Dedifferentiated amniotic fluid mesenchymal stem cell (primary cell): Measurements from ENCODE around the gene CCND2.

Experiments
- DNase-seq: peaks from one replicate; pipeline ENCODE4 v3.0.0-alpha.2; 2016; ENCODE audit errors: extremely low spot score

The CCND2 gene

GRCh38 chr12:4256043-4256826 is 17.3 kb upstream of the CCND2 start:
- no peak for DNase-seq

- DNase-seq, result no peak
These were observed 16.1 kb upstream of the CCND2 start for GRCh38 chr12:4257442-4257841.

- no peak for DNase-seq
These were observed 14.5 kb upstream of the CCND2 start for GRCh38 chr12:4259099-4259498.

- DNase-seq, result no peak
These were observed 11.9 kb upstream of the CCND2 start for GRCh38 chr12:4261655-4262054.

DNA sequence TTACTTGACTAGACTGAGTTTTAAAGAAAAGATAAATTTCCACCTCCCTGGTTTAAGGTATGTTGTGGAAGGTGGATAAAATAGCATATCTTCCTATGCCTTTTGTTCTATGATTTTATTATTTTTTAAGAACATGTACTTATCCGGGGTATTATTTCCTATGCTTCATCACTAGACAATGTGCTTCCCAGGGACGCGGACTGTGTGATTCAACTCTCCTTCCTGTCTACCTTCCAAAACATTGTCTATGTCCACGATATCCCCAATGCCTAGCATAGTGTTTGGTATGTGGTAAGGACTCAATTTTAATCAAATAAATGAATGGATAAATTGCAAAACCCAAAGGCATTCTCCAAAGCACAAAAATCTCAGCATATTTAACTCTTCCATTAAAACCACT is 8.3 kb upstream of the CCND2 start:
- no peak for DNase-seq

DNA sequence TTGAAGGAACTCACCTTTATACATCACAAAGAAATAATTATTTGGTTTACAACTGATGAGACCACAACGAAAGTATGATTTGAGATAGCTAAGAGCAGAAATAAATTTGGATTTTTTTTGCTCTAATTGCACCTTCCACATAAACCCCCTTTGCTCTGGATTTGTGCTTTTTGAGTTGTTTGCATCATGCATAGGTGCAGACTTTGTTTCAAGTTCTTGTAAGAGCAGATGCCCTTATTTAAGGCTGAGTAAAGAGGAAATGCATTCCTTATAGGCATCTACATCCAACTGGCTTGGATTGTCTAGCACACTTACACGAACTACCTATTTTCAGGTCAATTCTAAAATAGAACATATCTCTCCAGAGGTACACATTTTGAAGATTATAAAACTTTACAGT is 6.6 kb upstream of the CCND2 start:
- DNase-seq, result no peak

- no peak for DNase-seq
These were observed 5.7 kb upstream of the CCND2 start for GRCh38 chr12:4267704-4268328.

DNA sequence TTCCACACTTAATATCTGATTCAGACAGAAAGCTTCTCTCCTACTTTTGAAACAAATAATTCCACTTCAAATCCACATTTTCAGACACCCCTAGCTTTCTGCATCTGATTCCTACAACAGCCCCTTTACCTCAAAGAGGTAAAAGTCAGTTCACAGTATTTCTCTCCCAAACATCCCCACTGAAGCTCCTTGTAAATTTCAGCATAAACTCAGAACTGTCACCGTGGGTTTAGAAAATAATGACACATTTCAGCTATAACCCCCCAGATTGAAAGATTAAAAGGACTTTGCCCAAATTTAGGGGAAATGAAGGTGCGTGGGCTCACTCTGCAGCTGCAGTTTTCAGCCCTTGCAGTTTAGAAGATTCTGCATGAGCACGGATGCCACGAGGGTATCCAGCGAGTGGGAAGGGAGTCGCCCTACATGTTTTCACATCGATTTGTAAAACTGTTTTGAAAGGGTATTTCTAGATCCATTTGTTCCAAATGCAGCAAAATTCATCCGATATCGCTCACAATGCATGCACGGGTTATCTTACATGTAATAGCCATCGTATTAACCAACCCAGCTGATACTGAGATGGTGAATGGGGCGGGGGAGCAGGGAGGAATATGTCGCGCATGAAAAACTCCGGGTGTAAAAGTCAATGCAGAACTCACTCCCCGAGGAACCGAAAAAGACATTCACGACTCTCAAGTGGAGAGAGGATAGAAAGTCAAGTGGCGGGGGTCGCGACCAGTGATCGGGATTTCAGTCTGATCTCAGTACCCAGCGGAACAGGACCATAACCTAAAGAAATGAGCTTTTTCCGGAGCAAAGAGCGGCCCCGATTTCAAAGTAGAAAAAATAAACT is 5.0 kb upstream of the CCND2 start:
- DNase-seq, result no peak

DNA sequence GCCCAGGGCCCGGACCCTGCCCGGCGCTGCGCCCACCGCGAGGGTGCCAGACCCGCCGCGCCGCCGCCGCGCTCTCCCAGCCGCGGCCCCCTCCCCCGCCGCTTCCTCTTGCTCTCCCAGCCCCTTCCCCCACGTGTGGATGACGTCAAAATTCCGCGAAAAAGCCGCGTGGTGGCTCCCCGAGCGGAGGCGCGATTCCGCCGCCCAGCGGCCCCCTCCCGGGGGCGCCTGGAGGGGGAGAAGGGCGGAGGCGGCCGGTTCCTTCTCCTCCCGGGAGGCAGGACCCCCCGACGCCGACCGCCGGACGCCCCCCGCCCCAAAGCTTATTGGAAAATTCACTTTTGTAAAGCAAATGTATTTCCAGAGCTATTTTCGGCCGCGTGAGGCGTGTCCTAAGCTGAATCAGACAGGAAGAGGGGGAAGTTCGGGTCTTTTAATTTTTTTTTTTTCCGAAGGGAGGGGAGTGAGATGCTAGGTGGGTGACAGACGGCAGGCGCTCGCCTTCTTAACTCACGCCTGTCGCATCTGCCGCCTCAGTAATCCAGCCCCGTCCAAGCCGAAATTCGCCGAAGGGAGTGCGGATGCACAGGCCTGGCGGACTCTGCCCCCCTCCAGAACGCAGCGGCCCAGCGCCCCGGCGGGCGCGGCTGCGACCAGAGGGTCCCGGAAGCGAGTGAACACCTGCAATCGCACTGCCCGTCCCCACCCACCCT is 4.1 kb upstream of the CCND2 start:
- DNase-seq, result no peak

DNA sequence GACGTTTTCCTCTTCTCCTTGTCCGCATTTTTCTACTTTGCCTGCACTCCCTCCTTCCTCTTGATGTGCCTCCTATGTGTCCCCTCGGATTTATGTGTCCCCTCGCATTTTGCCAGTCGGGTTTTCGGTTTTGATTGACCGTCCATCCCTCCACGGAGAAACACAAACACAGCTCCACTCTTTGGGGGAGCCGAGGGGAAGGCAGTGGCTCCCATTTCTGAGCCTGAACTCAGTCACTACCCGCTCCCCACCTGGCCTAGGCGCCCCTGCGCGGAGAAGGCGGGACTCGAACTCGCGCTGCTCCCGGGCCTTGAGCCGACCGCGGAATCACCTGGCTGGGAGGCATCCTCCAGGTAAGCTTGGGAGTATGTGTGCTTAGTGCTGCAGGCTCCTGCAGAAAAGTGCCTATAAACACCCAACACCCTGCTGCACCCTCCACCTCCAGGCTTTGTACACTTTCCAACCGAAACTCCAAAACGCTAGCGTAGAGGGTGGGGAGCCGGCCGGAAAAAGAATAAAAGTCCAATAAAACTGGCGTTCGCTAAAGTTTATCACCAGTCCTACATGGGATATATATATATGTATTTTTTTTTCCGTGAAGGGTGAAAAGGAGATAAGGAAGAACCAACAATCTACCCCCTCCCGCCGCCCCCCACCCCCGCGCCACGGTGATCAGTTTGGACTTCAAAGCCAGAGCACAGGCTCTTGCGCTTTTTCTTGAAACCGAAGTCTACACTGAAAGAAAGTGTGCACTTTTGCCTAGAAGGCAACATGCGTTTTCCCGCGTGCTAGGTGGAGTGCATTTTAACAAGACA is 3.3 kb upstream of the CCND2 start:
- no peak for DNase-seq

- DNase-seq, result no peak
These were observed 2.5 kb upstream of the CCND2 start for GRCh38 chr12:4270831-4271716.

GRCh38 chr12:4271717-4272423 is 1.7 kb upstream of the CCND2 start:
- DNase-seq, result no peak

GRCh38 chr12:4272424-4273272 is 914 bp upstream of the CCND2 start:
- no peak for DNase-seq

GRCh38 chr12:4273273-4273651 is 300 bp upstream of the CCND2 start:
- no peak for DNase-seq

DNA sequence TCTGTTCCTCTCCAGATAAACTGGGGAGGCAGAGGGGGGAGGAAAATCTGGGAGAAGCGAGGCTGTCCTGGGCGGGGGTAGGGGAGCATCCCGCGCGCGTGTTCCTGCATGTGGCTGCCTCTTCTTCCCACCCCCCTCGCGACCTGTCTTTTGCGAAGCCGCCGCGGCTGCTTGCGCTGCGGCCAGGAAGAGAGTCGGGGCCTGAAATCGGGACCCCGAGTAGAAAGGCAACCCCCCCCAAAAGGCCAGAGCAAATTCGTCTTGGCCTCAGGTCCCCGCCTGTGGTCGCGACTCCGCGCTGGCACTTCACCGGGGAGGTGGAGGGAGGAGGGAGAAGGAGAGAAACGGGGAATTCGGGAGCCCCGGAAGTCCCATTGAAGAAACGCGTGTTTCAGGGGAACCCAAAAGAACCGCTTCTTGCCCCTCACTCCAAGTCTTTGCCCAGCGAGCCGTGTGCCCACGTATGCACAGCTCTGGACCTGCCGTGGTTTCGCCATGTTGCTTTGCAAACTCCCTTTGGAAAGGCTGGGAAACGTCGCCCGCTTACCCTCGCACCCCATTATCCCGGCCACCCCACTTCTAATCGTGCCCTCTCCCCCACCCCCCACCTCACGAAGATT is 944 bp downstream of the CCND2 start:
- no peak for DNase-seq

- DNase-seq, result no peak
These were observed 1.7 kb downstream of the CCND2 start for GRCh38 chr12:4275016-4275869.

DNA sequence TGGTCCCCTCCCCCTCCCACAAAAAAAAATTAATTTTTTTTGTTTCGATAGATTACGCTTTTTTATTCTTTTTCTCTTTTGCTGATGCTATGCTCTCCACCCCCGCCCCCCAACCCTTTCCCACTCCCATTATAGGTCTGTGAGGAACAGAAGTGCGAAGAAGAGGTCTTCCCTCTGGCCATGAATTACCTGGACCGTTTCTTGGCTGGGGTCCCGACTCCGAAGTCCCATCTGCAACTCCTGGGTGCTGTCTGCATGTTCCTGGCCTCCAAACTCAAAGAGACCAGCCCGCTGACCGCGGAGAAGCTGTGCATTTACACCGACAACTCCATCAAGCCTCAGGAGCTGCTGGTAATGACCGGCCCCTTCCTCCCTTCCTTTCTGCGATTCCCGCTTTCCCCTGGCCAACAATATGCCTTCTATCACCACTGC is 2.3 kb downstream of the CCND2 start:
- DNase-seq, result no peak
